Neural cell (in vitro differentiated cells): Measurements from ENCODE around the gene LRP2. TPM values are rescaled to one million over a fixed set of nuclear protein-coding genes. Genes with fewer than 3 reads are reported as not detected.

Experiments used
- H2AFZ ChIP-seq: fragments of 200-600, 300-800 bp; sonication (generic), shearing (Covaris generic); 2 replicates; pipeline ENCODE4 v1.6.0; 2014; ENCODE audit warnings: low read depth, mild to moderate bottlenecking, antibody characterized with exemption, low read length, moderate library complexity
- H3F3A ChIP-seq: fragments of 200-600 bp; shearing (Covaris generic); 2 replicates; pipeline ENCODE4 v1.6.1; 2016; ENCODE audit warnings: mild to moderate bottlenecking, moderate library complexity, mixed read lengths, antibody characterized with exemption, low read length; ENCODE audit not compliant: insufficient read depth, poor library complexity, severe bottlenecking
- H3K27ac ChIP-seq: fragments of 200-600, 300-800 bp; sonication (generic), shearing (Covaris generic); 2 replicates; pipeline ENCODE4 v1.5.1; 2014; ENCODE audit warnings: mild to moderate bottlenecking, low read length, moderate library complexity
- H3K27me3 ChIP-seq: fragments of 300-800, 200-600 bp; sonication (generic), shearing (Covaris generic); 2 replicates; pipeline ENCODE4 v1.6.0; 2014; ENCODE audit warnings: mild to moderate bottlenecking, low read depth, low read length, moderate library complexity; ENCODE audit not compliant: insufficient read depth
- H3K36me3 ChIP-seq: fragments of 300-800, 200-600 bp; sonication (generic), shearing (Covaris generic); 2 replicates; pipeline ENCODE4 v1.5.1; 2014; ENCODE audit warnings: mild to moderate bottlenecking, antibody characterized with exemption, low read length, moderate library complexity; ENCODE audit not compliant: insufficient read depth
- H3K4me2 ChIP-seq: fragments of 300-800, 200-600 bp; sonication (generic), shearing (Covaris generic); 2 replicates; pipeline ENCODE4 v1.6.0; 2014; ENCODE audit warnings: mild to moderate bottlenecking, low read length
- H3K4me3 ChIP-seq: fragments of 300-800, 200-600 bp; sonication (generic), shearing (Covaris generic); 2 replicates; pipeline ENCODE4 v1.5.1; 2014; ENCODE audit warnings: mild to moderate bottlenecking, low read length, moderate library complexity
- H3K79me2 ChIP-seq: fragments of 200-600 bp; shearing (Covaris generic); replicated peaks from 2 replicates; pipeline ENCODE4 v1.6.0; 2014; ENCODE audit warnings: mild to moderate bottlenecking, low read length, moderate library complexity; ENCODE audit not compliant: insufficient read depth
- H3K9ac ChIP-seq: fragments of 300-800, 200-600 bp; sonication (generic), shearing (Covaris generic); 2 replicates; pipeline ENCODE4 v1.6.1; 2016; ENCODE audit warnings: mild to moderate bottlenecking, low read length, mixed read lengths
- H3K9me2 ChIP-seq: fragments of 200-600 bp; shearing (Covaris generic); 2 replicates; pipeline ENCODE4 v1.6.1; 2016; ENCODE audit warnings: mild to moderate bottlenecking, low read length, mixed read lengths; ENCODE audit not compliant: insufficient read depth
- H3K9me3 ChIP-seq: fragments of 200-600, 300-800 bp; sonication (generic), shearing (Covaris generic); 2 replicates; pipeline ENCODE4 v1.6.1; 2016; ENCODE audit warnings: mild to moderate bottlenecking, mixed run types, low read length, moderate library complexity, mixed read lengths
- H4K20me1 ChIP-seq: fragments of 200-600 bp; shearing (Covaris generic); 2 replicates; pipeline ENCODE4 v1.6.1; 2016; ENCODE audit warnings: mild to moderate bottlenecking, mixed run types; ENCODE audit not compliant: insufficient read depth
- EP300 ChIP-seq: fragments of 450-650 bp; conservative IDR thresholded peaks from 2 replicates; pipeline ENCODE4 v1.6.1; 2014; ENCODE audit warnings: antibody characterized with exemption, mild to moderate bottlenecking, moderate library complexity; ENCODE audit not compliant: poor library complexity, severe bottlenecking
- EZH2 ChIP-seq: fragments of 200-600, 300-800 bp; shearing (Covaris generic), sonication (generic); IDR thresholded peaks from 2 replicates; pipeline ENCODE4 v1.6.1; 2014; ENCODE audit warnings: antibody characterized with exemption, low read length, borderline replicate concordance, mild to moderate bottlenecking; ENCODE audit not compliant: insufficient read depth, poor library complexity, severe bottlenecking
- MXI1 ChIP-seq: fragments of 450-650 bp; conservative IDR thresholded peaks from 2 replicates; pipeline ENCODE4 v1.6.1; 2014; ENCODE audit warnings: antibody characterized with exemption, mild to moderate bottlenecking; ENCODE audit not compliant: poor library complexity, severe bottlenecking
- POLR2AphosphoS5 ChIP-seq: IDR thresholded peaks from 2 replicates; pipeline ENCODE4 v1.6.1; 2012
- RAD21 ChIP-seq: fragments of 450-650 bp; conservative IDR thresholded peaks from 2 replicates; pipeline ENCODE4 v1.6.1; 2014; ENCODE audit warnings: antibody characterized with exemption, mild to moderate bottlenecking, moderate library complexity
- REST ChIP-seq: IDR thresholded peaks from 2 replicates; pipeline ENCODE4 v1.6.1; 2012; ENCODE audit warnings: borderline replicate concordance
- SMC3 ChIP-seq: fragments of 450-650 bp; conservative IDR thresholded peaks from 2 replicates; pipeline ENCODE4 v1.6.1; 2014; ENCODE audit warnings: antibody characterized with exemption, mild to moderate bottlenecking, moderate library complexity; ENCODE audit not compliant: poor library complexity
- TAF1 ChIP-seq: IDR thresholded peaks from 2 replicates; pipeline ENCODE4 v1.6.1; 2012; ENCODE audit warnings: low read depth
- polyA plus RNA-seq: library from polyadenylated mRNA; depleted of rRNA; stranded (reverse); fragments of >200 nt; gene quantifications from 2 replicates; pipeline ENCODE4 v1.2.3, GENCODE V29; 2014
- TF ChIP-seq, protein P1 (sequence below): fragments of 450-650 bp; IDR thresholded peaks from 2 replicates; pipeline ENCODE4 v1.5.1; 2014; ENCODE audit warnings: antibody characterized with exemption, mild to moderate bottlenecking, moderate library complexity; ENCODE audit not compliant: poor library complexity, severe bottlenecking

Gene LRP2
- polyA plus RNA-seq, 1 donor from 2014 or later = 1.8 TPM

DNA sequence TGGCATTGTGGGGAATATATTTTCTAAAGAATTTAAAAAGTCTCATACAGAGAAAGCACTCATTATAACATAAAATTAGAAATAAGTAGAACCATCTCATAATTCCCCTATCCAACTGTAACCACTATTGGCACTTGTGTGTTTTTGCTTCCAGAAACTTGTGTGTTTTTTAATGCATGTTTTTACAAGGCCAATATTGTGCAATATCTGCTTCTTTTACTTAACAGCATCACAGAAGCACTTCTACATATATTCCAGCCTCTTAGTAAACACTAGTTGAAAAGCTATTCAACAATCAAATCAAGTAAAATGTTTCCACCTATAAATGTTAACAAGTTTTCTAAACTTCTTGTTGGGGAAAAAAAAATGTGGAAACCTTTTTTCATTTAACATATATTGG is 132.7 kb downstream of the LRP2 start:
- Histone ChIP-seq H3K36me3 (no peaks in the 10 kb centered on the region), H4K20me1 (no peaks in the 10 kb centered on the region), H3K4me2 (no peak overlapping the region), H3K79me2 (no peaks in the 10 kb centered on the region), H3K9me2 (no peaks in the 10 kb centered on the region), H2AFZ (no peak overlapping the region), H3K4me3 (no peak overlapping the region), H3F3A (no peaks in the 10 kb centered on the region), H3K9ac (no peak overlapping the region), H3K27ac (no peak overlapping the region), H3K27me3 (no peaks in the 10 kb centered on the region), H3K9me3 (no peaks in the 10 kb centered on the region)
- TF ChIP-seq REST (no peak), RAD21 (no peak)

DNA sequence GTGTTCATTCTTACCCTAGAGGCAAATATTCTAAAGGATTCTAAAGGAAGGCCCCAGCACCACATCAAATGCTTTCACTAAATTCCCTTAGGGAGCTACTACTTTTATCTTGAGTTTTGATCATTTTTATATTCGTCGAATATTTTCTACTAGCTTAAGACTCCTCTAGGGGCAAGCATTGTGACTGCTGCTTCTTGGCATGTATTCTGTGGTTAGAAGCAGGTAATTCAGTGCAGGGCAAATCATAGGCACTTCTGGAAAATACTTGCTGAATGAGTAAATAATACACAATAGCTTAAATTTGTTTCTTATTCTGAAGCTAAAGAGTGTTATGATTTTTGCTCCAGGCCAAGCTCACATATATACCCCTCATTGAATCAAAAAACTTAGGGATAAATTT is 136.4 kb downstream of the LRP2 start:
- Histone ChIP-seq H2AFZ (no peak overlapping the region), H3F3A (no peaks in the 10 kb centered on the region), H3K27ac (no peak overlapping the region), H3K9me2 (no peaks in the 10 kb centered on the region), H3K27me3 (no peaks in the 10 kb centered on the region), H3K9me3 (no peaks in the 10 kb centered on the region), H3K4me3 (no peak overlapping the region), H4K20me1 (no peaks in the 10 kb centered on the region), H3K36me3 (no peaks in the 10 kb centered on the region), H3K79me2 (no peaks in the 10 kb centered on the region), H3K4me2 (no peak overlapping the region), H3K9ac (no peak overlapping the region)
- TF ChIP-seq EZH2 (no peak), EP300 (no peak), POLR2AphosphoS5 (no peak), TAF1 (no peak), MXI1 (no peak), RAD21 (no peak), SMC3 (no peak), REST (no peak)
- TF ChIP-seq, protein P1, sequence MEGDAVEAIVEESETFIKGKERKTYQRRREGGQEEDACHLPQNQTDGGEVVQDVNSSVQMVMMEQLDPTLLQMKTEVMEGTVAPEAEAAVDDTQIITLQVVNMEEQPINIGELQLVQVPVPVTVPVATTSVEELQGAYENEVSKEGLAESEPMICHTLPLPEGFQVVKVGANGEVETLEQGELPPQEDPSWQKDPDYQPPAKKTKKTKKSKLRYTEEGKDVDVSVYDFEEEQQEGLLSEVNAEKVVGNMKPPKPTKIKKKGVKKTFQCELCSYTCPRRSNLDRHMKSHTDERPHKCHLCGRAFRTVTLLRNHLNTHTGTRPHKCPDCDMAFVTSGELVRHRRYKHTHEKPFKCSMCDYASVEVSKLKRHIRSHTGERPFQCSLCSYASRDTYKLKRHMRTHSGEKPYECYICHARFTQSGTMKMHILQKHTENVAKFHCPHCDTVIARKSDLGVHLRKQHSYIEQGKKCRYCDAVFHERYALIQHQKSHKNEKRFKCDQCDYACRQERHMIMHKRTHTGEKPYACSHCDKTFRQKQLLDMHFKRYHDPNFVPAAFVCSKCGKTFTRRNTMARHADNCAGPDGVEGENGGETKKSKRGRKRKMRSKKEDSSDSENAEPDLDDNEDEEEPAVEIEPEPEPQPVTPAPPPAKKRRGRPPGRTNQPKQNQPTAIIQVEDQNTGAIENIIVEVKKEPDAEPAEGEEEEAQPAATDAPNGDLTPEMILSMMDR = no peak
